Suprapubic skin (tissue), 4 donors: ENCODE measurements around the gene C1QTNF8.

Source experiments
- CTCF ChIP-seq, 2 donors: fragments of 200-600 bp in 1 of 2; fragments of 450-650 bp in 1 of 2; sonication (generic) in 1 of 2; IDR thresholded peaks; one replicate each; pipeline ENCODE4 v1.5.1; 2016 to 2019; ENCODE audit warnings: antibody characterized with exemption in 2 of 2, mild to moderate bottlenecking in 1 of 2, moderate library complexity in 1 of 2
- POLR2A ChIP-seq, 2 donors: fragments of 450-650 bp; IDR thresholded peaks; one replicate each; pipeline ENCODE4 v1.6.1; 2017; ENCODE audit warnings: antibody characterized with exemption in 2 of 2, mild to moderate bottlenecking in 2 of 2, moderate library complexity in 2 of 2
- POLR2AphosphoS5 ChIP-seq, 3 donors: sonication (generic); formaldehyde crosslinking; IDR thresholded peaks; one replicate each; pipeline ENCODE4 v1.6.1; 2017; ENCODE audit warnings: antibody characterized with exemption in 3 of 3

GRCh38 chr16:1043881-1044451, 52.1 kb downstream of the C1QTNF8 start:
- TF ChIP-seq CTCF (IDR thresholded peaks at IDR 0.05) (no peak), POLR2AphosphoS5 (IDR thresholded peaks at IDR 0.05) (no peak), POLR2A (IDR thresholded peaks at IDR 0.05) (no peak)
